Sigmoid colon (tissue), 7 donors: ENCODE results near the gene RELN. TPM values are rescaled to one million over a fixed set of nuclear protein-coding genes. Genes with fewer than 3 reads are reported as not detected.

Experiments
- DNase-seq: peaks from one replicate; pipeline ENCODE4 v3.0.0-alpha.2; 2019
- H3K27ac ChIP-seq, 4 donors: fragments of 200-600 bp; sonication (generic); one replicate each; pipeline ENCODE4 v1.5.1; 2016 to 2019; ENCODE audit warnings: mild to moderate bottlenecking in 1 of 4
- H3K27me3 ChIP-seq, 3 donors: fragments of 200-600 bp; sonication (generic); one replicate each; pipeline ENCODE4 v1.5.1; 2019; ENCODE audit warnings: mild to moderate bottlenecking in 1 of 3
- H3K36me3 ChIP-seq, 4 donors: fragments of 200-600 bp; sonication (generic); one replicate each; pipeline ENCODE4 v1.5.1; 2016 to 2019
- H3K4me1 ChIP-seq, 4 donors: fragments of 200-600 bp; sonication (generic); one replicate each; pipeline ENCODE4 v1.5.1; 2017 to 2019
- H3K4me3 ChIP-seq, 4 donors: fragments of 200-600 bp; sonication (generic); one replicate each; pipeline ENCODE4 v1.5.1; 2017 to 2019; ENCODE audit warnings: mild to moderate bottlenecking in 2 of 4, moderate library complexity in 1 of 4
- H3K9me3 ChIP-seq, 4 donors: fragments of 200-600 bp in 3 of 4; sonication (generic) in 3 of 4; one replicate each; pipeline versions ENCODE4 v1.5.1 to v1.6.1; 2013 to 2019
- EP300 ChIP-seq, 4 donors: sonication (generic); formaldehyde crosslinking; IDR thresholded peaks; one replicate each; pipeline ENCODE4 v1.6.1; 2017; ENCODE audit warnings: antibody characterized with exemption in 4 of 4
- POLR2A ChIP-seq, 2 donors: fragments of 450-650 bp; IDR thresholded peaks; one replicate each; pipeline ENCODE4 v1.6.1; 2016; ENCODE audit warnings: antibody characterized with exemption in 2 of 2, mild to moderate bottlenecking in 2 of 2, moderate library complexity in 2 of 2
- POLR2AphosphoS5 ChIP-seq, 4 donors: sonication (generic); formaldehyde crosslinking; IDR thresholded peaks; one replicate each; pipeline ENCODE4 v1.6.1; 2017; ENCODE audit warnings: antibody characterized with exemption in 4 of 4
- WGBS, 2 donors: extraction: QIAGEN DNeasy Blood & Tissue Kit; methylation state at CpG; one replicate each; pipeline ENCODE4 v1.1.7; 2013; 5-methylcytosine and 5-hydroxymethylcytosine counted together
- intact Hi-C: fragments of 100-400 bp; cut with DNase I; formaldehyde crosslinking; loops from one replicate; pipeline ENCODE4 v1.15.1; 2023
- polyA plus RNA-seq, 3 donors: library from polyadenylated mRNA; stranded (reverse); fragments of 200-250 nt; gene quantifications; one replicate each; pipeline ENCODE4 v1.2.3, GENCODE V29; 2013
- total RNA-seq, 4 donors: library from RNA; depleted of rRNA; stranded (reverse); fragments of >200 nt; gene quantifications; one replicate each; pipeline ENCODE4 v1.1.0, GENCODE V29; 2016
- TF ChIP-seq, protein P1 (sequence below), 4 experiments: fragments of 450-650 bp in 3 of 4; fragments of 200-600 bp in 1 of 4; IDR thresholded peaks; one replicate each; pipeline ENCODE4 v1.5.1; 2016 to 2019; ENCODE audit warnings: antibody characterized with exemption in 4 of 4, mild to moderate bottlenecking in 3 of 4, moderate library complexity in 2 of 4
- donor health status: healthy with polysubstance abuse.
- donor health status: Bipolar disorder and iron deficiency.
- donor health status: healthy.

The RELN gene
- total and polyA plus RNA-seq, 7 donors: under 0.01 to 9.2 (median 4.3) TPM; not detected in 1

GRCh38 chr7:103936558-103936957 is 52.9 kb downstream of the RELN start:
- no peak for DNase-seq
- intact Hi-C loops: no loop called here
- Histone ChIP-seq H3K27me3 (no peaks in the 10 kb centered on the region), H3K4me1 (no peaks in the 10 kb centered on the region), H3K9me3 (no peaks in the 10 kb centered on the region), H3K36me3 (no peaks in the 10 kb centered on the region), H3K4me3 (no peak overlapping the region), H3K27ac (no peak overlapping the region)
- TF ChIP-seq POLR2AphosphoS5 (IDR thresholded peaks at IDR 0.05) (no peak), EP300 (IDR thresholded peaks at IDR 0.05) (no peak), POLR2A (IDR thresholded peaks at IDR 0.05) (no peak)
- TF ChIP-seq, protein P1, sequence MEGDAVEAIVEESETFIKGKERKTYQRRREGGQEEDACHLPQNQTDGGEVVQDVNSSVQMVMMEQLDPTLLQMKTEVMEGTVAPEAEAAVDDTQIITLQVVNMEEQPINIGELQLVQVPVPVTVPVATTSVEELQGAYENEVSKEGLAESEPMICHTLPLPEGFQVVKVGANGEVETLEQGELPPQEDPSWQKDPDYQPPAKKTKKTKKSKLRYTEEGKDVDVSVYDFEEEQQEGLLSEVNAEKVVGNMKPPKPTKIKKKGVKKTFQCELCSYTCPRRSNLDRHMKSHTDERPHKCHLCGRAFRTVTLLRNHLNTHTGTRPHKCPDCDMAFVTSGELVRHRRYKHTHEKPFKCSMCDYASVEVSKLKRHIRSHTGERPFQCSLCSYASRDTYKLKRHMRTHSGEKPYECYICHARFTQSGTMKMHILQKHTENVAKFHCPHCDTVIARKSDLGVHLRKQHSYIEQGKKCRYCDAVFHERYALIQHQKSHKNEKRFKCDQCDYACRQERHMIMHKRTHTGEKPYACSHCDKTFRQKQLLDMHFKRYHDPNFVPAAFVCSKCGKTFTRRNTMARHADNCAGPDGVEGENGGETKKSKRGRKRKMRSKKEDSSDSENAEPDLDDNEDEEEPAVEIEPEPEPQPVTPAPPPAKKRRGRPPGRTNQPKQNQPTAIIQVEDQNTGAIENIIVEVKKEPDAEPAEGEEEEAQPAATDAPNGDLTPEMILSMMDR (IDR thresholded peaks at IDR 0.05): no peak
- 47 to 90% methylated on average over 2 of the region's 2 CpGs for WGBS, 2 donors

DNA sequence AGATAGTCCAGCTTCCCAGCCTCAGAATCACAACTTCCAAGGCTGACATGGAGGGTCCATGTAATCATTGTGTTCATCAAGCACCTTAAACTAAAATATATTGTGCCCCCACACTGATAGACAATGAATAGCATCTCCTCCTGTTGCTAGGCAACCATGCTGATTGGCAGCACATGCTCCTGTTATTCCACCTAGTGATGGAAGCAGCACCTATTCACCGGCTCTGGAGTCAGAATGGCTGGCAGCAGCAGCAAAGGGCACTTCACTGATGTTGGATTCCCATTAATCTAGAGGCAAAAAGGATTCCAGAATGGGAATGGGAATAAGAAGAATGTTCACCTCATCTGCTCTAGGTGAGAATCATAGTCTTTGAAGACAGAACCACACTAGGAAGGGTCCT is 55.0 kb downstream of the RELN start:
- H3K9me3 ChIP-seq: no peaks in the 10 kb centered on the region
- no peak overlapping the region for H3K4me3 ChIP-seq
- no peak overlapping the region for H3K27ac ChIP-seq
- H3K4me1 ChIP-seq: no peaks in the 10 kb centered on the region
- 1% methylated on average over 1 of the region's 1 CpG for WGBS, 2 donors
- H3K27me3 ChIP-seq: no peaks in the 10 kb centered on the region
- intact Hi-C loops: no loop called here
- H3K36me3 ChIP-seq: no peaks in the 10 kb centered on the region
- TF ChIP-seq, protein P1 (IDR thresholded peaks at IDR 0.05): no peak
- no peak for TF ChIP-seq POLR2A (IDR thresholded peaks at IDR 0.05)
- no peak for TF ChIP-seq POLR2AphosphoS5 (IDR thresholded peaks at IDR 0.05)
- TF ChIP-seq EP300 (IDR thresholded peaks at IDR 0.05): no peak
- DNase-seq: no peak

- H3K27ac ChIP-seq: no peak overlapping the region
- H3K4me3 ChIP-seq: no peak overlapping the region
- H3K9me3 ChIP-seq: no peaks in the 10 kb centered on the region
- TF ChIP-seq POLR2AphosphoS5 (IDR thresholded peaks at IDR 0.05) (no peak), POLR2A (IDR thresholded peaks at IDR 0.05) (no peak), EP300 (IDR thresholded peaks at IDR 0.05) (no peak)
- TF ChIP-seq, protein P1 (IDR thresholded peaks at IDR 0.05): no peak
- no peak for DNase-seq
- WGBS, 2 donors: 22 to 23% methylated on average over 2 of the region's 2 CpGs
- H3K27me3 ChIP-seq: no peaks in the 10 kb centered on the region
- H3K36me3 ChIP-seq: no peaks in the 10 kb centered on the region
- intact Hi-C loops: no loop called here
- no peaks in the 10 kb centered on the region for H3K4me1 ChIP-seq
Observed at GRCh38 chr7:103932389-103932788, 57.1 kb downstream of the RELN start.

GRCh38 chr7:103929901-103930311 is 59.6 kb downstream of the RELN start:
- no peaks in the 10 kb centered on the region for H3K36me3 ChIP-seq
- no peak overlapping the region for H3K4me3 ChIP-seq
- WGBS, 2 donors: 75 to 96% methylated on average over 1 of the region's 1 CpG
- no peaks in the 10 kb centered on the region for H3K27me3 ChIP-seq
- no peak overlapping the region for H3K27ac ChIP-seq
- intact Hi-C loops: no loop called here
- DNase-seq: no peak
- no peaks in the 10 kb centered on the region for H3K4me1 ChIP-seq
- H3K9me3 ChIP-seq: no peaks in the 10 kb centered on the region
- TF ChIP-seq, protein P1 (IDR thresholded peaks at IDR 0.05): no peak
- no peak for TF ChIP-seq EP300 (IDR thresholded peaks at IDR 0.05)
- no peak for TF ChIP-seq POLR2A (IDR thresholded peaks at IDR 0.05)
- no peak for TF ChIP-seq POLR2AphosphoS5 (IDR thresholded peaks at IDR 0.05)

DNA sequence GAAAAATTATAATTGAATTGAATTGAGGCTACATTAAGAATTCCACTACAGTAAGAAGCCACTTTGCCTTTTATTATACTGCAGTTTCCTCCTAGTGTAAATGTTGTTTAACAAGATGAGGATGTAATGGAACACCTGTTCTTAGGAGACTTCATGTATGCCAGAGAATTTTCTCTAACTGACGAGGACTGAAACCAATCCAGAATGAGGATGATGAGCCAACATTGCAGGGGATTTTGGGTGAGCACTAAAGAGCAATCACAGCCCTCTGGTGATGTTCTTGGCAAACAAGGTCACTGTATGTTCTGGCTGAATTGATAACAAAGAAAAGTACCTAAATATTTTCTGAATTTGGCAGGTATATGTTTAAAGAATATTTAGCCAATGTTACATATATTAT is 60.9 kb downstream of the RELN start:
- intact Hi-C loops: no loop called here
- Histone ChIP-seq H3K27me3 (no peaks in the 10 kb centered on the region), H3K36me3 (no peaks in the 10 kb centered on the region), H3K9me3 (no peaks in the 10 kb centered on the region), H3K4me1 (no peaks in the 10 kb centered on the region), H3K4me3 (no peak overlapping the region), H3K27ac (no peak overlapping the region)
- 17 to 60% methylated on average over 1 of the region's 1 CpG for WGBS, 2 donors
- no peak for TF ChIP-seq POLR2A (IDR thresholded peaks at IDR 0.05)
- no peak for TF ChIP-seq EP300 (IDR thresholded peaks at IDR 0.05)
- no peak for TF ChIP-seq POLR2AphosphoS5 (IDR thresholded peaks at IDR 0.05)
- TF ChIP-seq, protein P1 (IDR thresholded peaks at IDR 0.05): no peak
- no peak for DNase-seq
